GM10248 (cell line): ENCODE measurements around the gene SLC23A1.

Source experiments
- CTCF ChIA-PET: fragments of 300-600 bp; sonication (Branson Sonifier 250); formaldehyde crosslinking; extraction: SDS; loops from one replicate; lab custom pipeline; 2021; ENCODE audit warnings: antibody characterized with exemption; lab: Yijun Ruan, JAX
- POLR2A ChIA-PET: fragments of 350-650 bp; sonication (Branson Sonifier 250); formaldehyde crosslinking; extraction: SDS; loops from one replicate; lab custom pipeline; 2020; ENCODE audit warnings: antibody characterized with exemption; lab: Yijun Ruan, JAX
- DNase-seq: peaks from one replicate; pipeline ENCODE4 v3.0.0; 2012; ENCODE audit errors: extremely low spot score
- TF ChIP-seq, protein P1 (sequence below): IDR thresholded peaks from 2 replicates; pipeline ENCODE4 v1.5.1; 2012; ENCODE audit warnings: mild to moderate bottlenecking, low read depth; ENCODE audit errors: extremely low read depth, missing control alignments, control extremely low read depth

Gene SLC23A1

DNA sequence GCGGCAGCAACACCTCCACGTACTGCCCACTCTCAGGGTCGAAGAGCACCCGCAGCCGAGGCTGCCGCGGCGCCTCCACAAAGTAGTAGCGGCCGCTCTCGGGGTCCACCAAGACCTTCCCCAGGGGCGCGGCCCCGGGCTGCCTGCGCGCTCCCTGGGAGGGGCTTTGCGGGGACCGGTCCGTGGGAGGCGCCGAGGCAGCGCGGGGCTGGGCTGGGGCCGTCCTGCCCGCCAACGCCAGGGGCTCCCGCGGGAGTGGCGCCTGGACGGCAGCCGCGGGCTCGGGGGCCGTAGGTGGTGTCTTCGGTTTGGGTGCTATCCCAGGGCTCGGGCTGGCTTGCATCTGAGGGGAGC, 9.2 kb upstream of the SLC23A1 start:
- ChIA-PET CTCF (interaction anchor here (1.2 to 3.7 kb wide), 8 partner anchors 10 to 124 kb away, joined by 3 to 31 read pairs (median 10); partner anchors contain the start of genes PAIP2 and SPATA24), POLR2A (interaction anchor here (0.8 to 2.2 kb wide), 3 partner anchors 12 to 116 kb away, joined by 3 to 5 read pairs (median 4); partner anchors contain the start of genes MATR3 and SPATA24)
- TF ChIP-seq, protein P1, sequence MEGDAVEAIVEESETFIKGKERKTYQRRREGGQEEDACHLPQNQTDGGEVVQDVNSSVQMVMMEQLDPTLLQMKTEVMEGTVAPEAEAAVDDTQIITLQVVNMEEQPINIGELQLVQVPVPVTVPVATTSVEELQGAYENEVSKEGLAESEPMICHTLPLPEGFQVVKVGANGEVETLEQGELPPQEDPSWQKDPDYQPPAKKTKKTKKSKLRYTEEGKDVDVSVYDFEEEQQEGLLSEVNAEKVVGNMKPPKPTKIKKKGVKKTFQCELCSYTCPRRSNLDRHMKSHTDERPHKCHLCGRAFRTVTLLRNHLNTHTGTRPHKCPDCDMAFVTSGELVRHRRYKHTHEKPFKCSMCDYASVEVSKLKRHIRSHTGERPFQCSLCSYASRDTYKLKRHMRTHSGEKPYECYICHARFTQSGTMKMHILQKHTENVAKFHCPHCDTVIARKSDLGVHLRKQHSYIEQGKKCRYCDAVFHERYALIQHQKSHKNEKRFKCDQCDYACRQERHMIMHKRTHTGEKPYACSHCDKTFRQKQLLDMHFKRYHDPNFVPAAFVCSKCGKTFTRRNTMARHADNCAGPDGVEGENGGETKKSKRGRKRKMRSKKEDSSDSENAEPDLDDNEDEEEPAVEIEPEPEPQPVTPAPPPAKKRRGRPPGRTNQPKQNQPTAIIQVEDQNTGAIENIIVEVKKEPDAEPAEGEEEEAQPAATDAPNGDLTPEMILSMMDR = no peak
- DNase-seq = no peak

DNA sequence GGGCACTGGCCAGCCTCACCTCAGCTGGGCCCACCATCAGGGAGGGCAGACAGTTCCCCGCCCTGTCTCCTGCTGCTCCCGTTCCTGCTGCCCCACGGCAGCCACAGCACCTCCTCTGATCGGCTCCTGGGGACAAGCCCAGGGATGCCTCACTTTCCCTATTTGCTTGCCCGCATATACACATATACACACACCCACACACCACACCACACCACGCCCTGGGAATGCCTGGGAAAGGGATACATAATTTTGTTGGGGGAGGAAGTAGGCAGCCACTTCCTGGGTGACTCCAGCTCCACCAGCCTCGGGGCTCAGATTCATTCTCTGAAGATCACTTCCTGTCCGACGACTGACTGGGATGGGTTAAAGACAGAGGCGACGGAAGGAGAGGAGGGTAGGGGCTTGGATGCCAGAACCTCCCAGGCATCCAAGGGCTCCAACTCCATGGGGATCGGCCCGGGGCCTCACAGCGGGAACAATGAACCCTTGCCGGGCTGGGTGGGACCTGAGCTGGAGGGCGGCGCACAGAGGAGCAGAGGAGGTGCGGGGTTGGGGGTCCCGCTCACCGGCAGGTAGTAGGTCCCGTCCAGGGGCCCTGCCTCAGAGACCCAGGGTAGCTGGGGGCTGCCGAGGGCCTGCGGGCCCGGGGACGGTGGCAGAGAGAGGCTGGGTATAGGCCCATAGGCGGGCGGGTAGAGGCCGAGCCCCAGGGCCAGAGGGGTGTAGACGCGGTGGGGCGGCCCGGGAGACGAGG, 8.7 kb upstream of the SLC23A1 start:
- POLR2A ChIA-PET = interaction anchor here (0.6 to 2.2 kb wide), 7 partner anchors 12 to 246 kb away, joined by 3 to 7 read pairs (median 4); partner anchors contain the start of genes MATR3 and SPATA24
- no peak for DNase-seq
- CTCF ChIA-PET = interaction anchor here (0.9 to 3.7 kb wide), 17 partner anchors 10 to 603 kb away, joined by 3 to 31 read pairs (median 6); partner anchors contain the start of genes PAIP2 and SPATA24
- TF ChIP-seq, protein P1 = no peak

DNA sequence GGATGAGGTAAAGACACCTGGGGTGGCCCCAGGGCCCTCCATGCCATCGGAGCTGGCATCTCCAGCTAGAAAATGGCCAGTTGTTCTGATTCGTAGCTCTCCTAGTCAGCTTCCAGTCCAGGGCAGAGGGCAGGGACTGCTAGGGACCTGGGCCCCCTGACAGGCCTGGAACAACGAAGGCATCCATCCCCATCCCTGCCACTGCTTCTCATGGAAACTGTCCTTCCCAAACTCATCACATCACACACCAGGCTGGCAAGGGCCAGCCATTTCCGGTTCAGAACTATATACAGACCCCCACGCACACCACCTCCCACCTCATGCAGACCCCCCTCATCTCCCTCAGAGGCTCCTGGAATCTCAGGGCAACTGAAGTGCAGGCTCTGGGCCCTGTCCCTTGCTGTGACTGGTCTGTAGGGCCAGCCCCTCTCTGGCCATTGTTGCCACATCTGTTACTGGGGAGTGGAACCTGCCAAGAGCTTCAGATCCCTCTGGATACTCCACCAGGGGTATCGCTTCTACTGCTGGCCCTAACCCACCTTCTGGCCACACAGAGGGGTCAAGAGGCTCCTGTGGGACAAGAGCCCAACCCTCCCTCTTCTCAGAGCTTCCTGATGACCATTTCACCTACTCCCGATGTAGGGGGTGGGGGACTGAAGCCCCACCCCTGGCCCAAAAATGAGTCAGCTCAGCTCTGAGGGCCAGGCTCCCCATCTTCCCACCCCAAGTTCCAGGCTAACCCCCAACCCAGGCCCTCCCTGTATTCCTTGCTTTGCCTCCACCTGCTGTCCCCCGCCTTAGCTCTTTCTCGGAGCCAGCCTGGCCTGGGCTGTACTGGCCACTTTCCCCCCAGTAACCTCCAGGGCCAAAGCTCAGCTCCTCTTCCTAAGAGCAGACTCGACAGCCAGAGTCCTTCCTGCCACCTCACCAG, 7.8 kb upstream of the SLC23A1 start:
- TF ChIP-seq, protein P1 = no peak
- CTCF ChIA-PET = interaction anchor here (0.9 to 3.7 kb wide), 15 partner anchors 9 to 602 kb away, joined by 3 to 31 read pairs (median 4); partner anchors contain the start of genes PAIP2 and SPATA24
- no peak for DNase-seq
- POLR2A ChIA-PET = interaction anchor here (0.6 to 2.0 kb wide), 6 partner anchors 11 to 247 kb away, joined by 3 to 7 read pairs (median 4); partner anchors contain the start of gene SPATA24

DNA sequence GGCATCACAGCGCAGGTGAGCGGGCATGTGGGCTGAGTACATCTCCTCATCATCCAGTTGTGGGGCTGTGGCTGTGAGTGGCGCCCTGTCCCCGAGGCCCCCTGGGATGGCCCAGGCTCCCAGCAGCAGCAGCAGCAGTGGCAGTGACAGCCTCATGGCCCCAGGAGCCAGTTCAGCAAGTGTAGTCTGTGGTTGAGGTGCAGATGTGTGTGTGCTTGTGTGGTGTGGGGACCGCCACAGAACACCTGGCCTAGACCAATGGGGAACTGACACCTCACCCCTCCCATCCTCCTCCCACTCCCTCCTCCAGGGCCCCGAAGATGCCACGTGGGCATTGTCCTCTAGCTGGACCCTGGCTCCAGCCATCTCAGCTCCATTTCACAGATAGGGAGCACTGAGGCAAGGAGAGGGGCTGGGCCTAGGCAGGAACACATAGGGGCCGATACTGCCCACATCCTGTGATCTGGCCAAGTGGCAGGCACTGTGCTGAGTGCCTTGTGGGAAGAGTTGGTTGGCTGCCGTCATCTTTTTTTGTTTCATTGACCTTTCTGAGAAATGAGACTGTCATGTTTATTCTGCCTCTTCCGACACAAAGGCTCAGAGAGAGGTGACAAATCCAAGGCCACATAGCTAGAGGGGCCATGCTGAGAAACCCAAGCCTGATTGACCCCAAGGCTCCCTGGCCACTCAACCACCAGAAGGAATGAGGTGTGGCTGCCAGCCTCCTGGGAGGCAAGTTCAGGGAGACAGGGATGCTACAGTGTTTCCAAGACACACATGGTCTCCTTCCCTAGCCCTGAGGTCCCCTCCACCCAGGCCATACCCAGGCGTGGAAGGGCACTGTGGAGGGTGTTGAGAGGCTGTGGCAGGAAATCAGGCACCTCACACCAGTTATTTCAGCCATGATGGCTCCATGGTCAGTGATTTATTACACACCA, 6.9 kb upstream of the SLC23A1 start, which contains the start of gene MZB1:
MZB1 (minus strand) TSS at position 213 of the 938 bp plus-strand sequence; CDS start at position 156, 57 bp downstream.
- peak; percentile 90 for DNase-seq
- ChIA-PET POLR2A (interaction anchor here (0.6 to 2.0 kb wide), 6 partner anchors 10 to 171 kb away, joined by 3 to 7 read pairs (median 4); partner anchors contain the start of gene UBE2D2), CTCF (interaction anchor here (1.0 to 3.7 kb wide), 7 partner anchors 9 to 300 kb away, joined by 3 to 20 read pairs (median 7); partner anchors contain the start of gene PAIP2)
- TF ChIP-seq, protein P1 = no peak

DNA sequence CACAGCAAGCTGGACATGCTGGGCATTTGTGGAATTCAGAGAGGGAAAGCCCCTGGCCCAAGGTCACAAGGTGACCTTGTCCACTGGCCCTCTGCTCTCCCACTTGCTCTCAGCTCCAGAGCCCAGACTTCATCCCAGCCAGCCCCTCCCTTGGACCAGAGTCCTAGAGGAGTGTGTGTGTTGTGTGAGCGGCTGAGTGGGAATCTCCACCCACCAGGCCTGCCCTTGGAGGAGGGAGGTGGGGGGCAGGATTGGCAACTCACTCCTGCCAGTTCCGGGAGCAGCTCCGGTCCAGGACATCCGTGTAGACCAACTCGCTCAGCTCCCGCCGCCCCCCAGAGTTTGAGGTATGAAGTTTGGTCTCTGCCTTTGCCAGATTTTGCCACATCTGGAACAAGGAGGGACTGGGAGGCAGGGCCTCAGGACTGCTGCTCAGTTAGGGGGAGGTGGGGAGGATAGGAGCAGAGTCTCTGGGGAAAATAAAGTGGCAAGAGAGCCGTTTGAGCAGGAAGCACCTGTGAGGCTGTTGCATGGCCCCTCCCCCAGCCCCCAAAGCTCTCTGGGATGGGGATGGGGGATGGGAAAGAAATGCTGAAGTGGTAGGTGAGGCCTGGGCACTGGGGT, 5.2 kb upstream of the SLC23A1 start:
- TF ChIP-seq, protein P1 = no peak
- POLR2A ChIA-PET = interaction anchor here (0.6 to 1.5 kb wide), 9 partner anchors 8 to 1084 kb away, joined by 3 to 5 read pairs (median 3); partner anchors contain the start of genes MATR3, PAIP2 and SPATA24
- CTCF ChIA-PET = interaction anchor here (0.9 to 1.9 kb wide), 7 partner anchors 9 to 564 kb away, joined by 3 to 14 read pairs (median 3); partner anchors contain the start of gene PAIP2
- no peak for DNase-seq
